Stomach (tissue), 9 donors: ENCODE results near the gene OVOL3. TPM values are rescaled to one million over a fixed set of nuclear protein-coding genes. Genes with fewer than 3 reads are reported as not detected.

Experiments used
- DNase-seq, 2 donors: peaks; one replicate each; pipeline versions ENCODE4 v3.0.0 to v3.0.0-alpha.2; 2013 to 2019
- H3K27ac ChIP-seq, 5 donors: fragments of 200-600 bp in 4 of 5; sonication (generic) in 4 of 5; one replicate each; pipeline ENCODE4 v1.5.1; 2013 to 2019; ENCODE audit warnings: mild to moderate bottlenecking in 1 of 5, moderate library complexity in 1 of 5
- H3K27me3 ChIP-seq, 3 donors: fragments of 200-600 bp; sonication (generic); one replicate each; pipeline ENCODE4 v1.5.1; 2017 to 2019; ENCODE audit warnings: mixed run types in 1 of 3
- H3K36me3 ChIP-seq, 4 donors: fragments of 200-600 bp; sonication (generic); 1 replicate in 3 of 4; 2 replicates in 1 of 4; pipeline ENCODE4 v1.5.1; 2016 to 2019
- H3K4me1 ChIP-seq, 4 donors: fragments of 200-600 bp; sonication (generic); one replicate each; pipeline ENCODE4 v1.5.1; 2016 to 2019
- H3K4me3 ChIP-seq, 4 donors: fragments of 200-600 bp; sonication (generic) in 3 of 4; one replicate each; pipeline ENCODE4 v1.5.1; 2016 to 2019; ENCODE audit warnings: mild to moderate bottlenecking in 1 of 4
- H3K9me3 ChIP-seq, 4 donors: fragments of 200-600 bp; sonication (generic); one replicate each; pipeline ENCODE4 v1.5.1; 2016 to 2019
- CTCF ChIP-seq, 7 experiments: fragments of 450-650 bp in 4 of 7; fragments of 200-600 bp in 3 of 7; sonication (generic) in 3 of 7; IDR thresholded peaks; one replicate each; pipeline ENCODE4 v1.5.1; 2016 to 2019; ENCODE audit warnings: antibody characterized with exemption in 7 of 7, control low read depth in 2 of 7, mild to moderate bottlenecking in 1 of 7
- EP300 ChIP-seq: sonication (generic); formaldehyde crosslinking; IDR thresholded peaks from one replicate; pipeline ENCODE4 v1.6.1; 2017; ENCODE audit warnings: antibody characterized with exemption
- POLR2A ChIP-seq, 4 donors: fragments of 450-650 bp; IDR thresholded peaks; one replicate each; pipeline ENCODE4 v1.6.1; 2016; ENCODE audit warnings: antibody characterized with exemption in 4 of 4, control low read depth in 2 of 4, mild to moderate bottlenecking in 1 of 4, moderate library complexity in 1 of 4
- POLR2AphosphoS5 ChIP-seq, 3 donors: sonication (generic); formaldehyde crosslinking; IDR thresholded peaks; one replicate each; pipeline ENCODE4 v1.6.1; 2016; ENCODE audit warnings: antibody characterized with exemption in 3 of 3
- WGBS, 5 donors: extraction: QIAGEN DNeasy Blood & Tissue Kit in 3 of 5; methylation state at CpG; one replicate each; pipeline versions ENCODE4 v1.1.5 to v1.1.7; 2013 to 2018; 5-methylcytosine and 5-hydroxymethylcytosine counted together
- intact Hi-C: fragments of 100-400 bp; cut with DNase I; formaldehyde crosslinking; loops from one replicate; pipeline ENCODE4 v1.15.1; 2023; ENCODE audit warnings: low total_unique reads
- polyA plus RNA-seq, 3 donors: library from polyadenylated mRNA; stranded (reverse); fragments of 200-250 nt; gene quantifications; one replicate each; pipeline ENCODE4 v1.2.3, GENCODE V29; 2013
- total RNA-seq, 5 donors: library from RNA; depleted of rRNA; stranded (reverse); fragments of >200 nt; gene quantifications; one replicate each; pipeline versions ENCODE4 v1.1.0 to v1.2.3, GENCODE V29; 2014 to 2016
- donor health status: healthy with polysubstance abuse.
- donor health status: Bipolar disorder and iron deficiency.
- donor health status: healthy.

The OVOL3 gene
- total and polyA plus RNA-seq, 8 donors, result not detected

- peak overlapping the region in 2 of 5 donors; percentile 89 to 94 for H3K27ac ChIP-seq
- H3K4me1 ChIP-seq, result peaks cover 0 to 24% (median 18%) of the 10 kb centered on the region in 4 donors
- H3K27me3 ChIP-seq, result no peaks in the 10 kb centered on the region
- WGBS, 5 donors, result 72 to 87% (median 82%) methylated on average over 11 to 13 of the region's 13 CpGs
- no peak for TF ChIP-seq CTCF (IDR thresholded peaks at IDR 0.05)
- no peak for TF ChIP-seq EP300
- no peak for TF ChIP-seq POLR2AphosphoS5 (IDR thresholded peaks at IDR 0.05)
- no peak for TF ChIP-seq POLR2A (IDR thresholded peaks at IDR 0.05)
- no peaks in the 10 kb centered on the region for H3K9me3 ChIP-seq
- H3K4me3 ChIP-seq, result no peak overlapping the region
- H3K36me3 ChIP-seq, result peaks cover 58 to 76% (median 70%) of the 10 kb centered on the region in 4 donors
- intact Hi-C loops, result no loop called here
- DNase-seq, result no peak
Measured at GRCh38 chr19:36149673-36150406, 38.9 kb downstream of the OVOL3 start.

- Histone ChIP-seq H3K4me3 (no peak overlapping the region), H3K4me1 (peaks cover 0 to 24% (median 18%) of the 10 kb centered on the region in 4 donors), H3K36me3 (peaks cover 50 to 69% (median 62%) of the 10 kb centered on the region in 4 donors), H3K9me3 (no peaks in the 10 kb centered on the region), H3K27me3 (no peaks in the 10 kb centered on the region), H3K27ac (peak overlapping the region in 4 of 5 donors; percentile 89 to 95 (median 92))
- TF ChIP-seq EP300, result no peak
- TF ChIP-seq CTCF (IDR thresholded peaks at IDR 0.05), result no peak
- no peak for TF ChIP-seq POLR2A (IDR thresholded peaks at IDR 0.05)
- TF ChIP-seq POLR2AphosphoS5 (IDR thresholded peaks at IDR 0.05), result no peak
- intact Hi-C loops, result no loop called here
- DNase-seq, result no peak
- WGBS, 5 donors, result 62 to 76% (median 73%) methylated on average over 5 of the region's 5 CpGs
Measured at GRCh38 chr19:36150586-36150985, 39.6 kb downstream of the OVOL3 start.

GRCh38 chr19:36151144-36152018, 40.4 kb downstream of the OVOL3 start:
- Histone ChIP-seq H3K4me3 (peak overlapping the region; percentile 45 to 57 (median 52)), H3K27me3 (no peaks in the 10 kb centered on the region), H3K36me3 (peaks cover 42 to 61% (median 54%) of the 10 kb centered on the region in 4 donors), H3K27ac (peak overlapping the region; percentile 49 to 95 (median 91)), H3K4me1 (peaks cover 0 to 24% (median 18%) of the 10 kb centered on the region in 4 donors), H3K9me3 (no peaks in the 10 kb centered on the region)
- TF ChIP-seq EP300 (no peak), POLR2AphosphoS5 (IDR thresholded peaks at IDR 0.05) (peak; percentile 39 to 70 (median 62)), POLR2A (IDR thresholded peaks at IDR 0.05) (no peak), CTCF (IDR thresholded peaks at IDR 0.05) (no peak)
- WGBS, 5 donors, result 63 to 74% (median 70%) methylated on average over 47 of the region's 47 CpGs
- intact Hi-C loops, result no loop called here
- peak in 1 of 2 donors; percentile 83 for DNase-seq

- WGBS, 5 donors, result 56 to 77% (median 67%) methylated on average over 15 to 16 of the region's 16 CpGs
Measured at GRCh38 chr19:36152019-36152351, 41.0 kb downstream of the OVOL3 start.

More at GRCh38 chr19:36152019-36152351, 41.0 kb downstream of the OVOL3 start:
- Histone ChIP-seq H3K4me3 (peak overlapping the region; percentile 45 to 57 (median 52)), H3K27ac (peak overlapping the region; percentile 49 to 95 (median 91)), H3K4me1 (peaks cover 0 to 24% (median 18%) of the 10 kb centered on the region in 4 donors), H3K9me3 (no peaks in the 10 kb centered on the region), H3K27me3 (no peaks in the 10 kb centered on the region), H3K36me3 (peaks cover 36 to 55% (median 48%) of the 10 kb centered on the region in 4 donors)
- intact Hi-C loops, result no loop called here
- TF ChIP-seq POLR2A (IDR thresholded peaks at IDR 0.05) (no peak), CTCF (IDR thresholded peaks at IDR 0.05) (no peak), POLR2AphosphoS5 (IDR thresholded peaks at IDR 0.05) (no peak), EP300 (no peak)
- no peak for DNase-seq
